Suprapubic skin (tissue), 4 donors: Measurements from ENCODE around the gene ZDHHC11B. TPM values are rescaled to one million over a fixed set of nuclear protein-coding genes. Genes with fewer than 3 reads are reported as not detected.

Experiments
- DNase-seq, 2 donors: peaks; one replicate each; pipeline ENCODE4 v3.0.0-alpha.2; 2019; ENCODE audit warnings: low spot score in 2 of 2
- H3K27ac ChIP-seq: fragments of 200-600 bp; sonication (generic); one replicate; pipeline ENCODE4 v1.5.1; 2019
- H3K27me3 ChIP-seq: fragments of 200-600 bp; sonication (generic); one replicate; pipeline ENCODE4 v1.5.1; 2019
- H3K36me3 ChIP-seq: fragments of 200-600 bp; sonication (generic); one replicate; pipeline ENCODE4 v1.5.1; 2019
- H3K4me1 ChIP-seq: fragments of 200-600 bp; sonication (generic); one replicate; pipeline ENCODE4 v1.5.1; 2019
- H3K4me3 ChIP-seq: fragments of 200-600 bp; sonication (generic); one replicate; pipeline ENCODE4 v1.5.1; 2019; ENCODE audit warnings: mild to moderate bottlenecking
- H3K9me3 ChIP-seq: fragments of 200-600 bp; sonication (generic); one replicate; pipeline ENCODE4 v1.5.1; 2019
- CTCF ChIP-seq, 2 donors: fragments of 200-600 bp in 1 of 2; fragments of 450-650 bp in 1 of 2; sonication (generic) in 1 of 2; IDR thresholded peaks; one replicate each; pipeline ENCODE4 v1.5.1; 2016 to 2019; ENCODE audit warnings: antibody characterized with exemption in 2 of 2, mild to moderate bottlenecking in 1 of 2, moderate library complexity in 1 of 2
- EP300 ChIP-seq: sonication (generic); formaldehyde crosslinking; IDR thresholded peaks from one replicate; pipeline ENCODE4 v1.6.1; 2017; ENCODE audit warnings: antibody characterized with exemption
- POLR2A ChIP-seq, 2 donors: fragments of 450-650 bp; IDR thresholded peaks; one replicate each; pipeline ENCODE4 v1.6.1; 2017; ENCODE audit warnings: antibody characterized with exemption in 2 of 2, mild to moderate bottlenecking in 2 of 2, moderate library complexity in 2 of 2
- POLR2AphosphoS5 ChIP-seq, 3 donors: sonication (generic); formaldehyde crosslinking; IDR thresholded peaks; one replicate each; pipeline ENCODE4 v1.6.1; 2017; ENCODE audit warnings: antibody characterized with exemption in 3 of 3
- WGBS: methylation state at CpG from one replicate; pipeline ENCODE4 v1.1.5; 2018; 5-methylcytosine and 5-hydroxymethylcytosine counted together
- total RNA-seq, 4 donors: library from RNA; depleted of rRNA; stranded (reverse); fragments of >200 nt; gene quantifications; one replicate each; pipeline ENCODE4 v1.1.0, GENCODE V29; 2016

The ZDHHC11B gene
- total RNA-seq, 4 donors from 2014 or later, result 9.3 to 35.2 (median 19.4) TPM

- Histone ChIP-seq H3K27ac (no peak overlapping the region), H3K27me3 (no peaks in the 10 kb centered on the region), H3K9me3 (no peaks in the 10 kb centered on the region), H3K4me3 (no peak overlapping the region), H3K36me3 (peaks cover 51% of the 10 kb centered on the region), H3K4me1 (peaks cover 3% of the 10 kb centered on the region)
- WGBS, result 90% methylated on average over 6 of the region's 24 CpGs
- DNase-seq, result peak; percentile 43 to 79
- no peak for TF ChIP-seq EP300
- TF ChIP-seq CTCF (IDR thresholded peaks at IDR 0.05), result no peak
Measured at GRCh38 chr5:664343-664993, 120.1 kb downstream of the ZDHHC11B start.

GRCh38 chr5:663436-664342 is 120.8 kb downstream of the ZDHHC11B start:
- Histone ChIP-seq H3K4me3 (no peak overlapping the region), H3K4me1 (peaks cover 3% of the 10 kb centered on the region), H3K36me3 (peaks cover 58% of the 10 kb centered on the region), H3K27ac (no peak overlapping the region), H3K9me3 (no peaks in the 10 kb centered on the region), H3K27me3 (no peaks in the 10 kb centered on the region)
- WGBS, result 100% methylated on average over 11 of the region's 38 CpGs
- DNase-seq, result peak in 1 of 2 donors; percentile 76
- no peak for TF ChIP-seq POLR2A (IDR thresholded peaks at IDR 0.05)
- TF ChIP-seq EP300, result no peak
- no peak for TF ChIP-seq POLR2AphosphoS5 (IDR thresholded peaks at IDR 0.05)
- TF ChIP-seq CTCF (IDR thresholded peaks at IDR 0.05), result no peak

GRCh38 chr5:662751-663435 is 121.6 kb downstream of the ZDHHC11B start:
- 96% methylated on average over 53 of the region's 56 CpGs for WGBS
- no peak overlapping the region for H3K4me3 ChIP-seq
- peak in 1 of 2 donors; percentile 71 for DNase-seq
- no peak overlapping the region for H3K27ac ChIP-seq
- peaks cover 62% of the 10 kb centered on the region for H3K36me3 ChIP-seq
- no peaks in the 10 kb centered on the region for H3K9me3 ChIP-seq
- H3K4me1 ChIP-seq, result peaks cover 3% of the 10 kb centered on the region
- no peak for TF ChIP-seq POLR2A (IDR thresholded peaks at IDR 0.05)
- TF ChIP-seq EP300, result no peak
- TF ChIP-seq CTCF (IDR thresholded peaks at IDR 0.05), result no peak
- TF ChIP-seq POLR2AphosphoS5 (IDR thresholded peaks at IDR 0.05), result no peak
- no peaks in the 10 kb centered on the region for H3K27me3 ChIP-seq

- peaks cover 3% of the 10 kb centered on the region for H3K4me1 ChIP-seq
- H3K4me3 ChIP-seq, result no peak overlapping the region
- TF ChIP-seq EP300 (no peak), POLR2AphosphoS5 (IDR thresholded peaks at IDR 0.05) (no peak), CTCF (IDR thresholded peaks at IDR 0.05) (no peak), POLR2A (IDR thresholded peaks at IDR 0.05) (no peak)
- WGBS, result 88% methylated on average over 8 of the region's 53 CpGs
- no peaks in the 10 kb centered on the region for H3K27me3 ChIP-seq
- no peak overlapping the region for H3K27ac ChIP-seq
- H3K9me3 ChIP-seq, result no peaks in the 10 kb centered on the region
- peaks cover 69% of the 10 kb centered on the region for H3K36me3 ChIP-seq
- DNase-seq, result peak in 1 of 2 donors; percentile 77
Measured at GRCh38 chr5:661891-662750, 122.4 kb downstream of the ZDHHC11B start.
